SU-DHL-6 (cell line): ENCODE measurements around the gene CLPX.

Source experiments
- H2AFZ ChIP-seq: fragments of 200-600 bp; sonication (generic); 2 replicates; pipeline ENCODE4 v1.6.1; 2014; ENCODE audit warnings: low read depth, mild to moderate bottlenecking, moderate library complexity, mixed read lengths, antibody characterized with exemption, low read length; ENCODE audit not compliant: severe bottlenecking
- H3F3A ChIP-seq: fragments of 200-600 bp; shearing (Covaris generic); 2 replicates; pipeline ENCODE4 v1.6.0; 2016; ENCODE audit warnings: antibody characterized with exemption, mild to moderate bottlenecking; ENCODE audit not compliant: insufficient read depth
- H3K27ac ChIP-seq: fragments of 200-600 bp; sonication (generic); 2 replicates; pipeline ENCODE4 v1.5.1; 2016; ENCODE audit warnings: low read depth, mild to moderate bottlenecking, low read length, moderate library complexity, mixed read lengths
- H3K27me3 ChIP-seq: fragments of 200-600 bp; sonication (generic), shearing (Covaris generic); 2 replicates; pipeline ENCODE4 v1.6.0; 2014; ENCODE audit warnings: mild to moderate bottlenecking, low read length
- H3K36me3 ChIP-seq: fragments of 200-600 bp; sonication (generic); 2 replicates; pipeline ENCODE4 v1.6.1; 2014; ENCODE audit warnings: mild to moderate bottlenecking, low read length, mixed read lengths
- H3K4me2 ChIP-seq: fragments of 300-600, 200-600 bp; shearing (Covaris generic), sonication (generic); 2 replicates; pipeline ENCODE4 v1.6.0; 2014; ENCODE audit warnings: low read length, low read depth, mild to moderate bottlenecking; ENCODE audit not compliant: poor library complexity, severe bottlenecking
- H3K4me3 ChIP-seq: fragments of 200-600 bp; sonication (generic); 2 replicates; pipeline ENCODE4 v1.5.1; 2014; ENCODE audit warnings: antibody characterized with exemption, low read length, mild to moderate bottlenecking, mixed read lengths; ENCODE audit not compliant: insufficient read depth, poor library complexity, severe bottlenecking
- H3K79me2 ChIP-seq: fragments of 200-600 bp; sonication (generic); 2 replicates; pipeline ENCODE4 v1.6.1; 2014; ENCODE audit warnings: mild to moderate bottlenecking, low read length, moderate library complexity; ENCODE audit not compliant: insufficient read depth
- H3K9ac ChIP-seq: fragments of 200-600 bp; sonication (generic); 2 replicates; pipeline ENCODE4 v1.7.0; 2014; ENCODE audit warnings: mild to moderate bottlenecking, low read length
- H3K9me2 ChIP-seq: fragments of 200-600 bp; sonication (generic); replicated peaks from 2 replicates; pipeline ENCODE4 v1.6.1; 2014; ENCODE audit warnings: low read length; ENCODE audit not compliant: insufficient read depth
- H3K9me3 ChIP-seq: fragments of 200-600 bp; sonication (generic); 2 replicates; pipeline ENCODE4 v1.6.1; 2014; ENCODE audit warnings: low read length, mixed read lengths; ENCODE audit not compliant: insufficient read depth
- H4K20me1 ChIP-seq: fragments of 200-600 bp; sonication (generic); 2 replicates; pipeline ENCODE4 v1.6.1; 2014; ENCODE audit warnings: low read depth, mild to moderate bottlenecking, antibody characterized with exemption, low read length, moderate library complexity, mixed read lengths
- EZH2phosphoT487 ChIP-seq: fragments of 200-600 bp; sonication (generic), shearing (Covaris generic); conservative IDR thresholded peaks from 2 replicates; pipeline ENCODE4 v1.6.1; 2018; ENCODE audit warnings: mild to moderate bottlenecking, antibody characterized with exemption, low read length, moderate library complexity, mixed read lengths
- TF ChIP-seq, protein P1 (sequence below): fragments of 200-600 bp; sonication (generic); IDR thresholded peaks from one replicate; pipeline ENCODE4 v1.5.1; 2017; ENCODE audit warnings: antibody characterized with exemption, mild to moderate bottlenecking, low read length, moderate library complexity; ENCODE audit not compliant: insufficient read depth, poor library complexity, severe bottlenecking

Gene CLPX

DNA sequence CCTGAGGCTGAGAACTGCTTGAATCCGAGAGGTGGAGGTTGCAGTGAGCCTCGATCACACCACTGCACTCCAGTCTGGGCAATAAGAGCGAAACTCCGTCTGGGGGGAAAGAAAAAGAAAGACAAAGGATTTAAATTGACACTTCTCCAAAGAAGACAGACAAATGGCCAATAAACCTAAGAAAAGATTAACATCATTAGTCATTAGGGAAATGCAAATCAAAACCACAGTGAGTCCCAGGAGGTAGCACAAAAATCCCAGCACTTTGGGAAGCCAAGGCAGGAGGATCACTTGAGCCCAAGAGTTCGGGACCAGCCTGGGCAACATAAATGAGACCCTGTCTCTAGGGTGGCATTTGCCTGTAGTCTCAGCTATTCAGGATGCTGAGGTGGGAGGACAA is 12.6 kb downstream of the CLPX start:
- no peak overlapping the region for H3K27ac ChIP-seq
- peaks cover 6% of the 10 kb centered on the region; the same call in 1 of the 2 replicates for H3K36me3 ChIP-seq

DNA sequence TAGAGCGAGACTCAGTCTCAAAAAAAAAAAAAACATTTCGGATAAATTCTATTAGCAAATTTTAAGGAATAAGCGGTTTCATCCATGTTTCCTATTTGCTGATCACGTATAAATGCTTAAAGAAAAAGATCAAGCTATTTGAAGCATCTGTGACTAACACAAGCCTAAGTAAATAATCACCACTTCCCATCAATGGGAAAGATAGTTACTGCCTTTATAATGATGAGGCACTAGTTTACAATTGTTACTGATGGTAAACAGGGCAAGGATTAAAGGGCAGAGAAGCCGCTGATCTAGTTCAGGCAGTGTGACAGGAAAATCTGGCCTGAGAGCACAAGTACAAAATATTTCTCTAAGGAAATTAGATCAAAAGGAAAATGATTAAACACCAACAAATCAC is 13.7 kb downstream of the CLPX start:
- H3K27me3 ChIP-seq = no peaks in the 10 kb centered on the region
- TF ChIP-seq, protein P1, sequence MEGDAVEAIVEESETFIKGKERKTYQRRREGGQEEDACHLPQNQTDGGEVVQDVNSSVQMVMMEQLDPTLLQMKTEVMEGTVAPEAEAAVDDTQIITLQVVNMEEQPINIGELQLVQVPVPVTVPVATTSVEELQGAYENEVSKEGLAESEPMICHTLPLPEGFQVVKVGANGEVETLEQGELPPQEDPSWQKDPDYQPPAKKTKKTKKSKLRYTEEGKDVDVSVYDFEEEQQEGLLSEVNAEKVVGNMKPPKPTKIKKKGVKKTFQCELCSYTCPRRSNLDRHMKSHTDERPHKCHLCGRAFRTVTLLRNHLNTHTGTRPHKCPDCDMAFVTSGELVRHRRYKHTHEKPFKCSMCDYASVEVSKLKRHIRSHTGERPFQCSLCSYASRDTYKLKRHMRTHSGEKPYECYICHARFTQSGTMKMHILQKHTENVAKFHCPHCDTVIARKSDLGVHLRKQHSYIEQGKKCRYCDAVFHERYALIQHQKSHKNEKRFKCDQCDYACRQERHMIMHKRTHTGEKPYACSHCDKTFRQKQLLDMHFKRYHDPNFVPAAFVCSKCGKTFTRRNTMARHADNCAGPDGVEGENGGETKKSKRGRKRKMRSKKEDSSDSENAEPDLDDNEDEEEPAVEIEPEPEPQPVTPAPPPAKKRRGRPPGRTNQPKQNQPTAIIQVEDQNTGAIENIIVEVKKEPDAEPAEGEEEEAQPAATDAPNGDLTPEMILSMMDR = no peak
- no peak for TF ChIP-seq EZH2phosphoT487
- H3K4me3 ChIP-seq = no peak overlapping the region
- H3K9me2 ChIP-seq = no peaks in the 10 kb centered on the region
- H3K27ac ChIP-seq = no peak overlapping the region
- H3K9me3 ChIP-seq = no peaks in the 10 kb centered on the region
- H2AFZ ChIP-seq = no peak overlapping the region
- H3K9ac ChIP-seq = no peak overlapping the region
- peaks cover 6% of the 10 kb centered on the region; the same call in 1 of the 2 replicates for H3K36me3 ChIP-seq
- H3K79me2 ChIP-seq = peaks cover 9% of the 10 kb centered on the region; the same call in 1 of the 2 replicates
- H3K4me2 ChIP-seq = no peak overlapping the region
- no peaks in the 10 kb centered on the region for H4K20me1 ChIP-seq
- H3F3A ChIP-seq = no peaks in the 10 kb centered on the region

More for the DNA sequence above, 12.6 kb downstream of the CLPX start:
- no peaks in the 10 kb centered on the region for H3K9me2 ChIP-seq
- H3K4me2 ChIP-seq = no peak overlapping the region
- TF ChIP-seq, protein P1 = no peak
- TF ChIP-seq EZH2phosphoT487 = no peak
- no peaks in the 10 kb centered on the region for H4K20me1 ChIP-seq
- no peak overlapping the region for H3K4me3 ChIP-seq
- no peaks in the 10 kb centered on the region for H3F3A ChIP-seq
- H3K9me3 ChIP-seq = no peaks in the 10 kb centered on the region
- H3K9ac ChIP-seq = no peak overlapping the region
- no peak overlapping the region for H2AFZ ChIP-seq
- peaks cover 9% of the 10 kb centered on the region; the same call in 1 of the 2 replicates for H3K79me2 ChIP-seq
- H3K27me3 ChIP-seq = no peaks in the 10 kb centered on the region

DNA sequence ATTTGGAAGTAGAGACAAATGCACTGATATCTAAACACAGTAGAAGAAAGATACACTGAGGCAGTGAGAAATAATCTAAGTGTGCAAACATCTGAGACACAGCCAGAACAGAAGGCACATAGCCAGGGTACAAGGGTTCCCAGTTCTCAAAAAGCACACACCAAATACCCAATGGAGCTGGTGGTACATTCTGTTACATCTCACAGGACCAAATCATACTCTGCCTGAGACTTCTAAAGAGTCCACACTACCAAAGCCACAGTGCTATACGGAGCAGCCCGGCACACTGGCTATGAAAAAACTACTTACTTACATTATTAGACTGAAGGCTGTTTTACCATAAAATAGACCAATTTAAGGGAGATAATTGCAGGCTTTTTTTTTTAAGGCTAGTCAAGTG is 19.3 kb downstream of the CLPX start:
- Histone ChIP-seq H3K79me2 (peaks cover 10% of the 10 kb centered on the region; the same call in 1 of the 2 replicates), H3K4me3 (no peak overlapping the region), H3K9me2 (no peaks in the 10 kb centered on the region), H3K9ac (no peak overlapping the region), H3K27me3 (no peaks in the 10 kb centered on the region), H3K36me3 (peaks cover 35% of the 10 kb centered on the region; the same call in 1 of the 2 replicates), H3F3A (peaks cover 4% of the 10 kb centered on the region; the same call in 1 of the 2 replicates), H2AFZ (no peak overlapping the region), H3K27ac (no peak overlapping the region), H4K20me1 (no peaks in the 10 kb centered on the region), H3K9me3 (no peaks in the 10 kb centered on the region), H3K4me2 (no peak overlapping the region)
- TF ChIP-seq, protein P1 = no peak
- no peak for TF ChIP-seq EZH2phosphoT487
